Muscle layer of duodenum (tissue), 2 donors: ENCODE results near the gene KRTAP10-2.
"Not testable (repeated sequence)": the region's sequence is repeated elsewhere in the genome, so short reads cannot be mapped to it uniquely, and the experiment has no call there.

Experiments used
- H3K27ac ChIP-seq: one replicate; pipeline ENCODE4 v1.7.0; 2013; ENCODE audit warnings: mild to moderate bottlenecking, low read length
- H3K27me3 ChIP-seq: one replicate; pipeline ENCODE4 v1.7.0; 2013; ENCODE audit warnings: low read depth, mild to moderate bottlenecking, control low read depth, low read length
- H3K36me3 ChIP-seq, 2 donors: one replicate each; pipeline ENCODE4 v1.7.0; 2013; ENCODE audit warnings: low read length in 2 of 2, control low read depth in 1 of 2, mild to moderate bottlenecking in 1 of 2; ENCODE audit not compliant: insufficient read depth in 2 of 2, control insufficient read depth in 1 of 2
- H3K4me1 ChIP-seq, 2 donors: one replicate each; pipeline ENCODE4 v1.7.0; 2013; ENCODE audit warnings: low read length in 2 of 2, mild to moderate bottlenecking in 2 of 2, control low read depth in 1 of 2, moderate library complexity in 1 of 2; ENCODE audit not compliant: insufficient read depth in 2 of 2, control insufficient read depth in 1 of 2
- H3K4me3 ChIP-seq, 2 donors: one replicate each; pipeline ENCODE4 v1.7.0; 2013; ENCODE audit warnings: low read length in 2 of 2, low read depth in 1 of 2, mild to moderate bottlenecking in 1 of 2
- H3K9me3 ChIP-seq, 2 donors: one replicate each; pipeline ENCODE4 v1.7.0; 2013; ENCODE audit warnings: low read length in 2 of 2, control low read depth in 1 of 2, mild to moderate bottlenecking in 1 of 2; ENCODE audit not compliant: control insufficient read depth in 1 of 2
- donor health status: healthy.

KRTAP10-2 gene

GRCh38 chr21:44506279-44507255 is 44.7 kb downstream of the KRTAP10-2 start:
- Histone ChIP-seq H3K27ac (no peak overlapping the region), H3K4me3 (no peak overlapping the region), H3K4me1 (peaks cover 0 to 7% of the 10 kb centered on the region in 2 donors), H3K36me3 (no peaks in the 10 kb centered on the region), H3K9me3 (no peaks in the 10 kb centered on the region), H3K27me3 (no peaks in the 10 kb centered on the region)

- no peak overlapping the region for H3K4me3 ChIP-seq
- H3K4me1 ChIP-seq, result peaks cover 0 to 6% of the 10 kb centered on the region in 2 donors
- H3K27me3 ChIP-seq, result no peaks in the 10 kb centered on the region
- H3K27ac ChIP-seq, result no peak overlapping the region
- no peaks in the 10 kb centered on the region for H3K9me3 ChIP-seq
- H3K36me3 ChIP-seq, result no peaks in the 10 kb centered on the region
Measured at GRCh38 chr21:44505673-44506278, 45.5 kb downstream of the KRTAP10-2 start.

GRCh38 chr21:44503901-44504399 is 47.4 kb downstream of the KRTAP10-2 start:
- Histone ChIP-seq H3K4me3 (no peak overlapping the region), H3K27me3 (no peaks in the 10 kb centered on the region), H3K36me3 (no peaks in the 10 kb centered on the region), H3K9me3 (no peaks in the 10 kb centered on the region), H3K27ac (no peak overlapping the region), H3K4me1 (no peaks in the 10 kb centered on the region)

GRCh38 chr21:44503006-44503889 is 48.1 kb downstream of the KRTAP10-2 start:
- H3K4me3 ChIP-seq, H3K27me3 ChIP-seq, H3K9me3 ChIP-seq, H3K36me3 ChIP-seq, H3K4me1 ChIP-seq, H3K27ac ChIP-seq: not testable (repeated sequence)

- no peaks in the 10 kb centered on the region for H3K9me3 ChIP-seq
- H3K36me3 ChIP-seq, result no peaks in the 10 kb centered on the region
- no peaks in the 10 kb centered on the region for H3K27me3 ChIP-seq
- H3K4me3 ChIP-seq, result no peak overlapping the region
- no peak overlapping the region for H3K27ac ChIP-seq
- H3K4me1 ChIP-seq, result peaks cover 0 to 7% of the 10 kb centered on the region in 2 donors
Measured at GRCh38 chr21:44502171-44502958, 48.9 kb downstream of the KRTAP10-2 start.
